Measurements from ENCODE around the gene TPSB2.

Gene TPSB2

DNA sequence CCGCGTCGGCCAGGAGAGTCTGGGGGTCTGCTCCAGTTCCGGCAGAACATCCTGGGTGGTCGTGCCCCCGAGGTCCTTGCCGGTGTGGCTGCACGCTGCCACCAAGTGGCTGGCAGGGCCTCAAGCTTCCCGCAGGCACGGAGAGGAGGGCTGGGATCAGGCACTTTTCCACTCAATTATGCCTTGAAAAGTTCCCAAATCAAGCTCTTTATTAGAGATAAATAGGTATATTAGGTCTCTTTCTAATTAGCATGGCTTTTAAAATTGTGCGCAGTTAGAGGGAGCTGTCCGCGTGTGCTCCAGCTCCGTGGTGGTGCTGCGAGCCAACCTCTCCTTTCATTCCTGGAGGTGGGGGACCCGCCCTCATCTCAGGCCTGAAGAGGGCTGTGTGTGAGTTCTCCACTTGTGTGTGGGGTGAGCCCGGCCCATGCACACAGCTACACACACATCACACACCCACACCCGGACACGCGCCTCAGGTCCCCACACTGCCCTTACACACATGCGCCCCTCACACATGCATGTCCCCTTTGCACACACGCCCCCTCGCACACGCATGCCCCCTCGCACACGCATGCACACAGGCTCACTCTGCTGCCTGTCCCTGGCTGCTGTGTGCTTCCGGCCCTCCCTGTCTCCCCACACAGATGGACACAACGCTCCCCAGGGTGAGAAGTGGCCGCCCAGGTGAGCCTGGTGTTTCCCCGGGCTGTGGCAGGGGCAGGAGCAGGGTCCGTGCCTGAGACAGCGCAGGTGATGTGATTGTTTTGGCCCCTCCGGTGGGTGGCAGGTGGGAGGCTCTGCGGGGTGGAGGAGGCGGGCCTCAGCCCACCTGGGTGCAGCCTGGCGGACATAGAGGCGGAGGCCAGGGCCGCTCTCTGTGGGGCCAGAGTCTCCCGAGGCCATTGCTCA is 48.3 kb downstream of the TPSB2 start:
- no peak for DNase-seq

DNA sequence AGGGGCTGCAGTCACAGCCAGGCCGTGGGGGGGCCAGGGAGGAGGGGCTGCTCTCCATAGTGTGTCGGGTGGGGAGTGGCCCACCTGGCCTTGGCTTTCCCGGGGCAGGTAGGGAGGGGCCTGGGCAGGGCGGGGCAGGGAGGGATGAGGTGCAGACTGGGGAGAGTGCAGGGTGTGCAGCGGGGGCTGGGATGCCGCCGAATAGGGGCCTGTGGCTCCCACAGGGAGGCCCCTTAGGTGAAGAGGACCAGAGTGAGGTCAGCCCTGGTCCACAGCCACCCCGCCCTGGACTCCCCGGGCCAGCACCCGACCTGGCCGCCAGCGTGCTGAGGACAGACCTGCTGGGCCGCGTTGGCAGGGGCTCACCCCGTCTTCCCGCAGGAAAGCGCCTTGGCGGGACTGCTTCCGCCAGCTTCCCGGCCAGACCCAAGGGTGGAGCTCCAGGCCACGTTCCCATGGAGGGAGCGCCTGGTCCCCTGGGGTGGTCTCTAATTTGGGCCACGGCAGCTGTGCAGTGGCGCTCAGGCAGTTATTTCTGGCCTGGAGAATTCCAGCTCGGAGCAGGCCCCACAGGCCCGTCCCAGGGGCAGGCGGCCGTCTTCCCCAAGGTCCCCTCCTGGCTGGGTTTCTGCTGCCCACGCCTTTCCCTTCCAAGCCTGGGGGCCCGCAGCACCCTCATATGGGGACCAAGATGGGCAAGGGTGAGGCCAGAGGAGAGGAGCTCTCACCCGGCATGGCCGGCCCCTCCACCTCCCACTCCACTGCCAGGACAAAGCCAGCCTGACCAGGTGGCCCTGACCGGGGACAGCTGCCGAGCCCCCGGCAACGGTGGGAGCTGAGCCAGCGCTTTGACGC is 49.2 kb downstream of the TPSB2 start:
- DNase-seq, result no peak

Measured in Kasumi-1 (cell line).